ENCODE data around the gene XRCC5.
"Not testable (repeated sequence)": the region's sequence is repeated elsewhere in the genome, so short reads cannot be mapped to it uniquely, and the experiment has no call there.

Gene XRCC5

GRCh38 chr2:216195565-216196029 is 86.4 kb downstream of the XRCC5 start:
- Histone ChIP-seq H3K4me1 (ENCODE audit: insufficient read depth, low read length) (no peaks in the 10 kb centered on the region), H3K9me3 (ENCODE audit: control insufficient read depth, insufficient read depth, low read length) (no peaks in the 10 kb centered on the region), H3K36me3 (ENCODE audit: insufficient read depth, low read length) (peaks cover 23% of the 10 kb centered on the region), H3K9ac (ENCODE audit: low read depth, low read length) (no peak overlapping the region)

- Histone ChIP-seq H3K9me3 (ENCODE audit: control insufficient read depth, insufficient read depth, low read length) (no peaks in the 10 kb centered on the region), H3K36me3 (ENCODE audit: insufficient read depth, low read length) (peaks cover 56% of the 10 kb centered on the region), H3K4me1 (ENCODE audit: insufficient read depth, low read length) (no peaks in the 10 kb centered on the region), H3K9ac (ENCODE audit: low read depth, low read length) (no peak overlapping the region)
Measured at GRCh38 chr2:216201692-216202306, 92.7 kb downstream of the XRCC5 start.

DNA sequence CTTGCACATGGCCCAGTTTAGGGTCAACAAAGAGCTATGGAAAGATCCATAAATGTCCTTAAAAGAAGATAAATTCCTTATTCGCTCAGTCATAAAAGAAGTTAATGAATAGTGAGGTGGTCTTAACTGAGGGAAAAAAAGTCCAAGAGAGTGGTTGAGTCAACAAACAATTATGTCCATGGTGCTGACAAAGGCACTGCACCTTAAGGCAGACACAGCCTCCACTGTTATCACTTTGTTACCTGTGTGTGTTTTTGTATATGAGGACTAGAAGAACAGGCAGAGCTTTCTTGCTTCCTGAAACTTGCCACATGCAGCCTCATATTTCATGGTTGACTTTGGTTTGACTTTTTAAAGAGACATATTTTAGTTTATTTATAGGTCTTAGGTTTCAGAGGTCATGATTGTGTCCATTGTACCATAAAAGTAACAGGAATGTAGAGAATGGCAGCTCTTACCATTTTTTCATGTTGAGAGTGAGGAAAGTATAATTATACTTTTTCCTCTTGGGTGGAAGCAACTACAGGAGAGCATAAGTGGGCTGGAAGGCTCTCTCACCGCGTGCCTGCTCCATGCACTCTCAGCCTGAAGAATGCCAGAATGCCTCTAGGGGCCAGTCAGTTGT is 93.6 kb downstream of the XRCC5 start:
- Histone ChIP-seq H3K9ac (ENCODE audit: low read depth, low read length) (no peak overlapping the region), H3K9me3 (ENCODE audit: control insufficient read depth, insufficient read depth, low read length) (no peaks in the 10 kb centered on the region), H3K36me3 (ENCODE audit: insufficient read depth, low read length) (peaks cover 65% of the 10 kb centered on the region), H3K4me1 (ENCODE audit: insufficient read depth, low read length) (no peaks in the 10 kb centered on the region)

DNA sequence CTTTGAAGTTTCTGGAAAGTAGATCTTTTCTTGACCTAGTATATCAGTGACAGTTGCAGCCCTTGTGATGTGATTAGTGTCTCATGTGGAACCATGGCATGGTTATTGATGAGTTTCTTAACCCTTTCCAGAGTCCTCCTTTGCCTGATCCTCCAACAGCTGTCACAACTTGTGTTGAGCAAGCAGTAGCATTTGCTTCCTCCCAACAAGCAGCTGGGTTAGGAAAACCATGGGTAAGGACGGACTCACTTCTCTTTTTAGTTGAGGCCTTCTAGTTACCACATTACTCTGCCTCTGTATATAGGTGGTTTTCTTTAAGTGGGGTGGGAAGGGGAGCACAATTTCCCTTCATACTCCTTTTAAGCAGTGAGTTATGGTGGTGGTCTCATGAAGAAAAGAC is 96.3 kb downstream of the XRCC5 start:
- H3K9ac ChIP-seq (ENCODE audit: low read depth, low read length), result no peak overlapping the region
- H3K9me3 ChIP-seq (ENCODE audit: control insufficient read depth, insufficient read depth, low read length), result no peaks in the 10 kb centered on the region
- peaks cover 5% of the 10 kb centered on the region; the same call in 1 of the 2 replicates for H3K4me1 ChIP-seq (ENCODE audit: insufficient read depth, low read length)
- H3K36me3 ChIP-seq (ENCODE audit: insufficient read depth, low read length), result peaks cover 58% of the 10 kb centered on the region

DNA sequence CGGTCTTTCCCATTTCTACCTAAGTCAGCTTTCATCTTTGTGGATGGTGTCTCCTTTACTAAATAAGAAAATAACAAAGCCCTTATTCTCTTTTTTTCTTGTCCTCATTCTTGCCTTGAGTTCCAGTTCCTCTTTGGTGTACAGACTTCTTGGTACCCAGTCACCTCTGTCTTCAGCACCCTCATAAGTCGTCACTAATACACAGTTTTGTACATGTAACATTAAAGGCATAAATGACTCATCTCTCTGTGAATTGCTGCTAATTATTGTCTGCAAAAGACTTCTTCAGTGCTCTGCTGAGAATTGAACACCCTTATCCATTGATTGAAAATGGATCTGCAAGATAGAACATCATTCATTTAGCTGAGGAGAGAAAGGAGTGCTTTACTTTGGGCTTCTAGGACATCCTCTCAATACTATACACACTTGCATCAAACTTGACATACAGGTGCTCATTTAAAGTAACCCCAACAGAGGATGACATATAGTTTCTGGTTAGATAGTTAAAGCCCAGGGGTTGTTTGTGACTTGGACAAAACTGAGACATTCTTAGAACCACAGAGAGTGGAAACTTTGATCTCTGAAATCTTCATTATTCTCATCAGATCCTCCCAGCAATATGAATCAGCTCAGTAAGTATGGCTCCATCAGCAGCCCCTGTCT is 97.0 kb downstream of the XRCC5 start:
- no peak overlapping the region for H3K9ac ChIP-seq (ENCODE audit: low read depth, low read length)
- peaks cover 56% of the 10 kb centered on the region for H3K36me3 ChIP-seq (ENCODE audit: insufficient read depth, low read length)
- no peaks in the 10 kb centered on the region for H3K9me3 ChIP-seq (ENCODE audit: control insufficient read depth, insufficient read depth, low read length)
- H3K4me1 ChIP-seq (ENCODE audit: insufficient read depth, low read length), result peaks cover 10% of the 10 kb centered on the region

DNA sequence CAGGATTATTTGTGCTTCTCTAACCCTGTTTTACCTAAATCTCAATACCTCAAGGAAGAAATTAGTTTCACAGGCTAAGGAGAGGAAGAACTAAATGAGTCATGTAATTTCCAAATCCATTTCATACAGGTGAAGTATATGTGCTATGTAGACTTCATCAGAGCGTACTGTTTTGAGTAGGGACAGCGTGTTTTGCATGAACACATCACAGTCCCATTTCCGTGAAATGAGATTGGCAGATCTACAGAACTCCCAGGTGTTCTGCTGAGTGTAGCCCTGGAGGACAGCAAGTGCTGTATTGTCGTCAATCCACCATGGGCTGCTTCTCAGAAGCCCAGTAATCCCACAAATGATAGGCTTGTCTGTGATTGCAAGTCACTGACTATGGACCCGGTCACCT is 97.7 kb downstream of the XRCC5 start:
- H3K9me3 ChIP-seq (ENCODE audit: control insufficient read depth, insufficient read depth, low read length), result no peaks in the 10 kb centered on the region
- H3K36me3 ChIP-seq (ENCODE audit: insufficient read depth, low read length), result peaks cover 51% of the 10 kb centered on the region
- peaks cover 13% of the 10 kb centered on the region for H3K4me1 ChIP-seq (ENCODE audit: insufficient read depth, low read length)
- H3K9ac ChIP-seq (ENCODE audit: low read depth, low read length), result no peak overlapping the region

GRCh38 chr2:216208661-216209060 is 99.5 kb downstream of the XRCC5 start:
- Histone ChIP-seq H3K36me3 (ENCODE audit: insufficient read depth, low read length) (peaks cover 40% of the 10 kb centered on the region), H3K4me1 (ENCODE audit: insufficient read depth, low read length) (peaks cover 13% of the 10 kb centered on the region)
- H3K9me3 ChIP-seq (ENCODE audit: control insufficient read depth, insufficient read depth, low read length); H3K9ac ChIP-seq (ENCODE audit: low read depth, low read length): not testable (repeated sequence)

- H3K9me3 ChIP-seq (ENCODE audit: control insufficient read depth, insufficient read depth, low read length), result no peaks in the 10 kb centered on the region
- H3K36me3 ChIP-seq (ENCODE audit: insufficient read depth, low read length), result peaks cover 20% of the 10 kb centered on the region
- H3K4me1 ChIP-seq (ENCODE audit: insufficient read depth, low read length), result peaks cover 13% of the 10 kb centered on the region
- no peak overlapping the region for H3K9ac ChIP-seq (ENCODE audit: low read depth, low read length)
Measured at GRCh38 chr2:216210701-216211540, 101.8 kb downstream of the XRCC5 start.

DNA sequence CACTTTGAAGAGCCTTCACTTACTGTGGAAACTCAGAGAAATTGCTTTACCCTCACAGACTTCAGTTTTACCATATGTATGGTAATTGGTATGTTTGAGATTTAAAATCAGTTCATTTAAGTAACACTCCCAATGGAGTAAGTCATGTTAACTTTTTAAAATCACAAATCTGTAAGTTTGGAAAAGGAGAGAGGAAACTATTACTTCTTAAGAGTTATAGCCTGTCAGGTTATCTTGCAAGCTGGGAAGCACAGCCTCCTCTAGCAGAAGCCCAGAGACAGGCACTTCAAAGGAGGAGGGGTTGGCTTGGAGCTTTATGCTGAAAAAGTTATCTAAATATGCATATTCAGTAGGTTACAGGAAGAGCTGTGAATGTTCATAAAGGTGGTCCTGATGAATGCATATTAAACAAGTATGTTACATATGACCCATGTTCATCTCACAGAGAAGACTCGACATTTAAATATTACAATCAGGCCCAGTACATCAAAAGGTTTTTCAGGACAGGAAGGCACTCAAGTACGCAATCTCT is 102.5 kb downstream of the XRCC5 start:
- H3K9ac ChIP-seq (ENCODE audit: low read depth, low read length), result no peak overlapping the region
- H3K9me3 ChIP-seq (ENCODE audit: control insufficient read depth, insufficient read depth, low read length), result no peaks in the 10 kb centered on the region
- H3K36me3 ChIP-seq (ENCODE audit: insufficient read depth, low read length), result peaks cover 12% of the 10 kb centered on the region
- peaks cover 14% of the 10 kb centered on the region for H3K4me1 ChIP-seq (ENCODE audit: insufficient read depth, low read length)

DNA sequence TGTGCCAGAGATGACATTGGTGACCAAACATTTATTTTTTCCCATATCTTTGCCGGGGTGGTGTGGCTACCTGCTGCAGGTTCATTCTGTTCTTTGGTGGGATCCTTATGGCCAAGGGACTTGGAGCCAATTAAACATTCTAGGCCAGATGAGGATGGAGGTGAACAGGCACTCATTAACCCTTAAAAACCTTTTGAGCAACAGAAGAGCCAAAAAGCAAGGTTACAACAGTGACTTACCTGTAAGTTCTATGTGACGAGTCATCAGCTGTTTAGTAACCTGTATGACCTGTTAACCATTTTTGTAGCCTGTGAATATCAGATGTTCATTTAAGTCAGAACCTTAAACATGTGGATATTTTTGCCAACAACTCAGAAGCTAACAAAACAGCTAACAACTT is 105.6 kb downstream of the XRCC5 start:
- Histone ChIP-seq H3K9ac (ENCODE audit: low read depth, low read length) (no peak overlapping the region), H3K9me3 (ENCODE audit: control insufficient read depth, insufficient read depth, low read length) (no peaks in the 10 kb centered on the region), H3K4me1 (ENCODE audit: insufficient read depth, low read length) (peaks cover 22% of the 10 kb centered on the region), H3K36me3 (ENCODE audit: insufficient read depth, low read length) (peaks cover 3% of the 10 kb centered on the region; the same call in 1 of the 2 replicates)

DNA sequence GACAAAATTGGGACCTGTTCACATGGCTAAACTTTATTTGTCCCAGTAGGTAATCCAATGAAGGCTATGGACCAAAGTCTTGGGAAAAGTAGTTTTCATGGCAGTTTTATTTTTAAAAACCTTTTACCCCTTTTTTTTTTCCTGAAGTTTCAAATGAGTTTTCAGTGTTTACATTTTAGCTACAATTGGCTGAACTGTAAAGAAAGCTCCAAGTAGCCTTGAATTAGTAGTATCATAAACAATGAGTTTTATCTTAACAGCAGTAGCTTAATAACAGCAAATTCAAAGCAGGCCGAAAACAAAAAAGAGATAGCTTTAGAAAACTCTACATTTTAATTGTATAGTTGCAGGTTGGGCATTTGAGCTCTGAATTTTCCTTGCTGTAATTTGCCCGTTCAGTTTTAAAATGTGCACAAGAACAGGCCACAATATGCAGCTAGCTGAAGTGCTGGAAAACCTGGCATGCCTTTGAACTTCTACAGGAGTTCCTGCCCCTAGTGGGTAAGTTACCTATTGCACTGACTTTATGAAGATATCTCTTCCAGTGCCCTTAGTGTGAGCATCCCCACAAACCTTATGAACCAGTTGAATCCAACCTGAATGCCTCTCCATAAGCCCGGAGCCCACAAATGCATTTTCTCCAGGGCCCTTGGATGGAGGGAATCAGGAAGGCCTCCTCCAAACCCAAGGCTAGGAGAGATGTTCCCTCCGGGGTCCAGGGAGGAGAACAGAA is 106.7 kb downstream of the XRCC5 start:
- Histone ChIP-seq H3K9me3 (ENCODE audit: control insufficient read depth, insufficient read depth, low read length) (no peaks in the 10 kb centered on the region), H3K4me1 (ENCODE audit: insufficient read depth, low read length) (peaks cover 19% of the 10 kb centered on the region; the same call in 1 of the 2 replicates), H3K9ac (ENCODE audit: low read depth, low read length) (no peak overlapping the region), H3K36me3 (ENCODE audit: insufficient read depth, low read length) (peaks cover 3% of the 10 kb centered on the region; the same call in 1 of the 2 replicates)

- Histone ChIP-seq H3K9ac (ENCODE audit: low read depth, low read length) (no peak overlapping the region), H3K9me3 (ENCODE audit: control insufficient read depth, insufficient read depth, low read length) (no peaks in the 10 kb centered on the region), H3K36me3 (ENCODE audit: insufficient read depth, low read length) (peaks cover 3% of the 10 kb centered on the region; the same call in 1 of the 2 replicates), H3K4me1 (ENCODE audit: insufficient read depth, low read length) (peaks cover 18% of the 10 kb centered on the region; the same call in 1 of the 2 replicates)
Measured at GRCh38 chr2:216216951-216217903, 108.1 kb downstream of the XRCC5 start.

GRCh38 chr2:216217904-216218260 is 108.7 kb downstream of the XRCC5 start:
- peaks cover 3% of the 10 kb centered on the region; the same call in 1 of the 2 replicates for H3K36me3 ChIP-seq (ENCODE audit: insufficient read depth, low read length)
- no peak overlapping the region for H3K9ac ChIP-seq (ENCODE audit: low read depth, low read length)
- peaks cover 18% of the 10 kb centered on the region; the same call in 1 of the 2 replicates for H3K4me1 ChIP-seq (ENCODE audit: insufficient read depth, low read length)
- no peaks in the 10 kb centered on the region for H3K9me3 ChIP-seq (ENCODE audit: control insufficient read depth, insufficient read depth, low read length)
